Measurements from ENCODE around the gene ADAMTSL3.

ADAMTSL3 gene

DNA sequence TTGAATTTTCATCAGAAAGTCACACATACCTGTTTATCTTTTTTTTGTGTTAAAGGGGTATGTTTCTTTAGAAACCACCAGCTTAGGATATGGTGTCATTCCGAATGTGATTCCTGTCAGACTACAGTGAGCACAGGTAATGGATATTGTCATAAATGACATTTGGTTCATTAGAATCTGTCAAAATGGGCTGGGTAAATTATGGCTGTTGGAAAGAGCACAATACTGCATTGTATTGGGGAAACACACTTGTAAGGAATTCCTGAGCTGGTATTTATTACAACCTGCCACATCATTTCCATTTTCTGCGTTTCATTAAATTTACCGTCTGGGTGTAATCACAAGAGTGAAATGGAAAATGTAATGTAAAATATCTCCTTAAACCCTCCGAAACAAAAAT lies 78.8 kb downstream of the ADAMTSL3 start:
- POLR2A ChIA-PET, result no interaction called here
- DNase-seq (ENCODE audit: extremely low spot score), result no peak
- CTCF ChIA-PET, result interaction anchor here (0.6 to 1.1 kb wide), 2 partner anchors 40 to 302 kb away, joined by 3 to 5 read pairs; no protein-coding TSS in a partner anchor
- TF ChIP-seq SUZ12 (IDR thresholded peaks at IDR 0.05), result no peak

DNA sequence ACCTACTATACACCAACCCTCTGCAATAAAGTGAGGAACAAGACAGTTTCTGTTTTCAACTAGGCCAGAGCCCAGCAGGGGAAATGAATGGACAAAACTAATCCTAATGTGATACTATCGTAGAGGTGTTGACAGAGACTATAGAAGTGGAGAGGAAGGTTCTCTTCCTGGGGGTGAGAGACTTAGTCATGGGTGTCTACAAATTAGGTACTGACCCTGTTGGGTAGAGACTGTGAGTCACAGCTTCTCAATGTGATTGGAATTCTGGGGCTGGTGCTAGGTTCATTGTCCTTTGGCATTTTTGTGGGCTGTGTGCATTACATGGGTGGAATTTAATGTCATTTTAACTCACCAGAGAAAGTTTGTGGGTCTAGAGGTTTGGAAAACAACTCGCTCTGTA lies 79.3 kb downstream of the ADAMTSL3 start:
- TF ChIP-seq L3MBTL2 (conservative IDR thresholded peaks at IDR 0.05) (no peak), ELF4 (IDR thresholded peaks at IDR 0.05) (no peak), BHLHE40 (IDR thresholded peaks at IDR 0.05; ENCODE audit: borderline replicate concordance) (no peak), LEF1 (IDR thresholded peaks at IDR 0.05; ENCODE audit: borderline replicate concordance) (no peak), HDGF (IDR thresholded peaks at IDR 0.05; ENCODE audit: borderline replicate concordance) (no peak), CTBP1 (IDR thresholded peaks at IDR 0.05; ENCODE audit: borderline replicate concordance) (no peak), FOXM1 (IDR thresholded peaks at IDR 0.05; ENCODE audit: borderline replicate concordance) (no peak), SUZ12 (IDR thresholded peaks at IDR 0.05) (no peak), FOXK2 (IDR thresholded peaks at IDR 0.05) (no peak), ARNT (IDR thresholded peaks at IDR 0.05) (no peak), NFRKB (IDR thresholded peaks at IDR 0.05) (no peak), FOXA1 (IDR thresholded peaks at IDR 0.05) (no peak), TARDBP (IDR thresholded peaks at IDR 0.05) (no peak), SP1 (IDR thresholded peaks at IDR 0.05) (no peak), ZNF384 (IDR thresholded peaks at IDR 0.05) (no peak)
- TF ChIP-seq, protein P1, sequence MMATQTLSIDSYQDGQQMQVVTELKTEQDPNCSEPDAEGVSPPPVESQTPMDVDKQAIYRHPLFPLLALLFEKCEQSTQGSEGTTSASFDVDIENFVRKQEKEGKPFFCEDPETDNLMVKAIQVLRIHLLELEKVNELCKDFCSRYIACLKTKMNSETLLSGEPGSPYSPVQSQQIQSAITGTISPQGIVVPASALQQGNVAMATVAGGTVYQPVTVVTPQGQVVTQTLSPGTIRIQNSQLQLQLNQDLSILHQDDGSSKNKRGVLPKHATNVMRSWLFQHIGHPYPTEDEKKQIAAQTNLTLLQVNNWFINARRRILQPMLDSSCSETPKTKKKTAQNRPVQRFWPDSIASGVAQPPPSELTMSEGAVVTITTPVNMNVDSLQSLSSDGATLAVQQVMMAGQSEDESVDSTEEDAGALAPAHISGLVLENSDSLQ (IDR thresholded peaks at IDR 0.05), result no peak
- ChIA-PET POLR2A (no interaction called here), CTCF (interaction anchor here (1.1 kb wide), 1 partner anchor 302 kb away, joined by 5 read pairs; no protein-coding TSS in a partner anchor)
- no peak for DNase-seq (ENCODE audit: extremely low spot score)

DNA sequence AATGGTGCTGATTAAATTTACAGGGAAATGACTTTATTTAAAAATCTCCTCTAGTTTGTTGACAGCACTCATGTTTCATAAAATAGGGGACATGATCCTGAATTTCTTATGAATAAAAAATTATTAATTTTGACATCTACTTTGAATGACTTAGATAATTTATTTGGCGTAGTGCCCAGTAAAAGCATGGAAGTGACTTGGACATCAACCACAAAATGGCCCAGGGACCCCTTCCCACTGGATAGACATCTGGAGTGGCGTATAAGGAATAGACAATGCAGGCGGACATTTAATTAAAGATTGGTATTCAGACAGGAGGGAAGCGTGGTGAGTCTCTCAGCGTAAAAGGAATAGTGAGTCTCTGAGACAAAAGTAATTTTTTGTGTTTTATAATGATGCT lies 79.8 kb downstream of the ADAMTSL3 start:
- POLR2A ChIA-PET, result no interaction called here
- CTCF ChIA-PET, result interaction anchor here (1.0 kb wide), 1 partner anchor 76 kb away, joined by 3 read pairs; no protein-coding TSS in a partner anchor
- TF ChIP-seq SUZ12 (IDR thresholded peaks at IDR 0.05) (no peak), ELF4 (IDR thresholded peaks at IDR 0.05) (no peak), LEF1 (IDR thresholded peaks at IDR 0.05; ENCODE audit: borderline replicate concordance) (no peak), ARNT (IDR thresholded peaks at IDR 0.05) (no peak), L3MBTL2 (conservative IDR thresholded peaks at IDR 0.05) (no peak), ZNF384 (IDR thresholded peaks at IDR 0.05) (no peak), HDGF (IDR thresholded peaks at IDR 0.05; ENCODE audit: borderline replicate concordance) (no peak), NFRKB (IDR thresholded peaks at IDR 0.05) (no peak), FOXA1 (IDR thresholded peaks at IDR 0.05) (no peak), FOXM1 (IDR thresholded peaks at IDR 0.05; ENCODE audit: borderline replicate concordance) (no peak), SP1 (IDR thresholded peaks at IDR 0.05) (no peak), CTBP1 (IDR thresholded peaks at IDR 0.05; ENCODE audit: borderline replicate concordance) (no peak), FOXK2 (IDR thresholded peaks at IDR 0.05) (no peak), BHLHE40 (IDR thresholded peaks at IDR 0.05; ENCODE audit: borderline replicate concordance) (no peak), TARDBP (IDR thresholded peaks at IDR 0.05) (no peak)
- TF ChIP-seq, protein P1 (IDR thresholded peaks at IDR 0.05), result no peak
- DNase-seq (ENCODE audit: extremely low spot score), result no peak

DNA sequence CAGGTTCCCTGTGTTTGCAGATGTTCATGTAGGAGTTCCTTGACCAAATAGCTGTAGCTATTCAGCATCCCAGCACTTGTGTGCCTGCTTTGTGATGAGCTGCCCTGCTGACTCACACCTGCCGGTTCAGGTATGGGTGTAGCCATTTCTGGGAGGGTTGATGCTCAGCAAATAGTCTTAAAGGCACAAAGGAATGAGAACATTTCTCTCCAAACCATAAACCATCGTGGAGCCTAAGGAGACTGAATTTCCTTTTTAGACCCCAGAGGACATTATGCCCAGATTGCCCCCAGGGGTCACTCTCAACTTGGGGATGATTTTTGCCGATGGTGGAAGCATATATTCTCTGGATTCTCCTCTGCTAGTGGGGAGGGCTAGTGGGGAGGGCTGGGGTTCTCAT lies 80.6 kb downstream of the ADAMTSL3 start:
- ChIA-PET POLR2A (no interaction called here), CTCF (interaction anchor here (1.0 kb wide), 1 partner anchor 77 kb away, joined by 3 read pairs; no protein-coding TSS in a partner anchor)
- TF ChIP-seq FOXK2 (IDR thresholded peaks at IDR 0.05) (no peak), TARDBP (IDR thresholded peaks at IDR 0.05) (no peak)
- peak; percentile 36 for DNase-seq (ENCODE audit: extremely low spot score)

DNA sequence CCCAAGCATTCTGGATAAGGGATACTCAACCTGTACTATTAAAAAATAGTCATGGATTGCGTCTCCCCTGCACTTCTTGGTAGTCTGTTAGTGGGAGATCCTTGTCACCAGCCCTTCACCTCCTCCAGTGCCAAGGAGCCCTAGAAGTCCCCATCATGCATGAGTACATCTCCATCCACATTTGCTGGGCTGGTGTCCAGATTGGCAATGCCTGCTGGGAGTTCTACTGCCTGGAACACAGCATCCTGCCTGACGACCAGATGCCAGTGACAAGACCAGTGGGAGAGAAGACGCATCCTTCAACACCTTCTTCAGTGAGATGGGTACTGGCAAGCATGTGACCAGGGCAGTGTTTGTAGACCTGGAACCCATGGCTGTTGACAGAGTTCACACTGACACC lies 85.7 kb downstream of the ADAMTSL3 start:
- CTCF ChIA-PET, result no interaction called here
- no peak for DNase-seq (ENCODE audit: extremely low spot score)
- TF ChIP-seq LEF1 (IDR thresholded peaks at IDR 0.05; ENCODE audit: borderline replicate concordance), result no peak
- TF ChIP-seq, protein P1 (IDR thresholded peaks at IDR 0.05), result no peak
- no peak for TF ChIP-seq HDGF (IDR thresholded peaks at IDR 0.05; ENCODE audit: borderline replicate concordance)
- no peak for TF ChIP-seq CTBP1 (IDR thresholded peaks at IDR 0.05; ENCODE audit: borderline replicate concordance)
- no peak for TF ChIP-seq SUZ12 (IDR thresholded peaks at IDR 0.05)
- no peak for TF ChIP-seq ELF4 (IDR thresholded peaks at IDR 0.05)
- no peak for TF ChIP-seq SP1 (IDR thresholded peaks at IDR 0.05)
- no peak for TF ChIP-seq ARNT (IDR thresholded peaks at IDR 0.05)
- no peak for TF ChIP-seq FOXA1 (IDR thresholded peaks at IDR 0.05)
- no peak for TF ChIP-seq L3MBTL2 (conservative IDR thresholded peaks at IDR 0.05)
- no peak for TF ChIP-seq BHLHE40 (IDR thresholded peaks at IDR 0.05; ENCODE audit: borderline replicate concordance)
- TF ChIP-seq NFRKB (IDR thresholded peaks at IDR 0.05), result no peak
- TF ChIP-seq FOXM1 (IDR thresholded peaks at IDR 0.05; ENCODE audit: borderline replicate concordance), result no peak
- TF ChIP-seq FOXK2 (IDR thresholded peaks at IDR 0.05), result no peak
- no peak for TF ChIP-seq ZNF384 (IDR thresholded peaks at IDR 0.05)
- no peak for TF ChIP-seq TARDBP (IDR thresholded peaks at IDR 0.05)
- POLR2A ChIA-PET, result no interaction called here

DNA sequence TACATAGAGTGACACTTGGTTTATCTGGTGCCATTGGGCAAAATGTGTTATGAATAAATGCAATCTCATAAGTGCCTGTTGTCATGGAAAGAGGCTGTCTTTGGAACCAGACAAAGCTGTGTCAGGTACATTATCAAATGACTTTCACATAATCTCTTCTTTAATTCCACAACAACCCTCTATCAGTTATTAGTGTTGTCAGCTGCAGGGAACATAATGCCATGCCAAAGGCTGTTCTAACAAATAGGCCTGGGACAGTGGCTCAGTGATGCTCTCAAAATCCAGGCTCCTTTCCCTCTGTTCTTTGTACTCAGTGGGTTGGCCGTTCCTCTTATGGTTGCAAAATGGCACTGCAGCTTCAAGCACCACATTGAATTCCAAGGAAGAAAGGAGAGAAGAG lies 91.8 kb downstream of the ADAMTSL3 start:
- TF ChIP-seq FOXM1 (IDR thresholded peaks at IDR 0.05; ENCODE audit: borderline replicate concordance), result no peak
- TF ChIP-seq SP1 (IDR thresholded peaks at IDR 0.05), result no peak
- TF ChIP-seq ARNT (IDR thresholded peaks at IDR 0.05), result no peak
- TF ChIP-seq, protein P1 (IDR thresholded peaks at IDR 0.05), result no peak
- TF ChIP-seq LEF1 (IDR thresholded peaks at IDR 0.05; ENCODE audit: borderline replicate concordance), result no peak
- no peak for TF ChIP-seq SUZ12 (IDR thresholded peaks at IDR 0.05)
- no peak for TF ChIP-seq TARDBP (IDR thresholded peaks at IDR 0.05)
- no peak for TF ChIP-seq NFRKB (IDR thresholded peaks at IDR 0.05)
- TF ChIP-seq L3MBTL2 (conservative IDR thresholded peaks at IDR 0.05), result no peak
- TF ChIP-seq ZNF384 (IDR thresholded peaks at IDR 0.05), result no peak
- no peak for TF ChIP-seq CTBP1 (IDR thresholded peaks at IDR 0.05; ENCODE audit: borderline replicate concordance)
- no peak for TF ChIP-seq BHLHE40 (IDR thresholded peaks at IDR 0.05; ENCODE audit: borderline replicate concordance)
- no peak for TF ChIP-seq ELF4 (IDR thresholded peaks at IDR 0.05)
- TF ChIP-seq FOXK2 (IDR thresholded peaks at IDR 0.05), result no peak
- TF ChIP-seq HDGF (IDR thresholded peaks at IDR 0.05; ENCODE audit: borderline replicate concordance), result no peak
- no peak for TF ChIP-seq FOXA1 (IDR thresholded peaks at IDR 0.05)
- POLR2A ChIA-PET, result no interaction called here
- CTCF ChIA-PET, result interaction anchor here (1.0 kb wide), 1 partner anchor 10 kb away, joined by 3 read pairs; no protein-coding TSS in a partner anchor
- DNase-seq (ENCODE audit: extremely low spot score), result no peak

Data from HEK293T (cell line).